NCI-H460 (cell line): ENCODE measurements around the gene CARS2. TPM values are rescaled to one million over a fixed set of nuclear protein-coding genes. Genes with fewer than 3 reads are reported as not detected.
A peak's percentile ranks its signal among the peaks of the same experiment; 100 is the strongest.
"Not testable (repeated sequence)": the region's sequence is repeated elsewhere in the genome, so short reads cannot be mapped to it uniquely, and the experiment has no call there.

Experiments used
- DNase-seq: peaks from one replicate; pipeline ENCODE4 v3.0.0-alpha.2; 2016; ENCODE audit warnings: low read depth; ENCODE audit errors: extremely low read depth
- polyA plus RNA-seq: library from polyadenylated mRNA; depleted of rRNA; stranded (reverse); fragments of >200 nt; gene quantifications from 2 replicates; pipeline ENCODE4 v1.2.3, GENCODE V29; 2014; cell fraction: nucleus; rRNA removed
- total RNA-seq: library from RNA; depleted of rRNA; stranded (reverse); fragments of >200 nt; shearing (Covaris generic); gene quantifications from 2 replicates; pipeline ENCODE4 v1.2.3, GENCODE V29; 2014; rRNA removed

The CARS2 gene
- 33.3 and 34.9 TPM in 2 replicates for total RNA-seq
- polyA plus RNA-seq, result 106 and 121 TPM in 2 replicates

GRCh38 chr13:110705826-110706569 lies at the start of gene CARS2:
Gene CARS2, minus strand, starts transcription at chr13:110706116. Its CDS starts 23 bp downstream, at chr13:110706093.
- peak; percentile 95 for DNase-seq

- no peak for DNase-seq
Observed at GRCh38 chr13:110748271-110748670, 42.4 kb upstream of the CARS2 start.

- DNase-seq, result no peak
Observed at GRCh38 chr13:110746438-110746837, 40.5 kb upstream of the CARS2 start.

GRCh38 chr13:110743687-110744086 lies 37.8 kb upstream of the CARS2 start:
- no peak for DNase-seq

GRCh38 chr13:110737555-110737954 lies 31.6 kb upstream of the CARS2 start:
- DNase-seq, result no peak

GRCh38 chr13:110734561-110734960 lies 28.6 kb upstream of the CARS2 start:
- no peak for DNase-seq

- no peak for DNase-seq
Observed at GRCh38 chr13:110731072-110731471, 25.2 kb upstream of the CARS2 start.

- DNase-seq, result no peak
Observed at GRCh38 chr13:110726726-110727125, 20.8 kb upstream of the CARS2 start.

- DNase-seq, result not testable (repeated sequence)
Observed at GRCh38 chr13:110726153-110726552, 20.2 kb upstream of the CARS2 start.

- no peak for DNase-seq
Observed at GRCh38 chr13:110723598-110723997, 17.7 kb upstream of the CARS2 start.

GRCh38 chr13:110722971-110723370 lies 17.1 kb upstream of the CARS2 start:
- DNase-seq, result no peak

- DNase-seq, result no peak
Observed at GRCh38 chr13:110719036-110719710, 13.3 kb upstream of the CARS2 start.

GRCh38 chr13:110716247-110716515 lies 10.3 kb upstream of the CARS2 start:
- no peak for DNase-seq

- DNase-seq, result peak; percentile 98
Observed at GRCh38 chr13:110715395-110716246, 9.7 kb upstream of the CARS2 start.

GRCh38 chr13:110714797-110715394 lies 9.0 kb upstream of the CARS2 start:
- DNase-seq, result no peak

- DNase-seq, result no peak
Observed at GRCh38 chr13:110713981-110714796, 8.3 kb upstream of the CARS2 start.

GRCh38 chr13:110713642-110713952 lies 7.7 kb upstream of the CARS2 start, which contains the start of gene ING1:
Gene ING1, plus strand, starts transcription at chr13:110713700. Its CDS starts 450 bp downstream, at chr13:110714150.
- DNase-seq, result no peak

- DNase-seq, result peak; percentile 98
Observed at GRCh38 chr13:110712849-110713641, 7.1 kb upstream of the CARS2 start.
